T-cell (primary cell): ENCODE data around the gene CEP76. TPM values are rescaled to one million over a fixed set of nuclear protein-coding genes. Genes with fewer than 3 reads are reported as not detected.
"Not testable (repeated sequence)": the region's sequence is repeated elsewhere in the genome, so short reads cannot be mapped to it uniquely, and the experiment has no call there.

ENCODE experiments used
- ATAC-seq, 4 experiments: fragments of 200-7000 bp in 3 of 4; fragments of 150-1000 bp in 1 of 4; cut with Tn5 transposase; replicated peaks in 1 of 4; 1 replicate in 3 of 4; 2 replicates in 1 of 4; pipeline ENCODE4 v1.10.0; 2021; ENCODE audit warnings: moderate library complexity in 3 of 4, mild to moderate bottlenecking in 2 of 4, moderate number of reproducible peaks in 1 of 4
- CTCF ChIA-PET, 2 donors: fragments of 300-600 bp; sonication (Branson Sonifier 250); formaldehyde crosslinking; loops; one replicate each; lab custom pipeline; 2022; ENCODE audit warnings: antibody characterized with exemption in 2 of 2; lab: Charles Lee
- POLR2A ChIA-PET, 2 donors: fragments of 300-600 bp; sonication (Branson Sonifier 250); formaldehyde crosslinking; loops; one replicate each; lab custom pipeline; 2022; ENCODE audit warnings: antibody characterized with exemption in 2 of 2; lab: Charles Lee
- DNase-seq, 35 experiments: peaks; one replicate each; pipeline versions ENCODE4 v3.0.0 to v3.0.0-alpha.2; 2013 to 2023
- H3K27ac ChIP-seq: one replicate; pipeline ENCODE4 v1.5.1; 2013; ENCODE audit warnings: low read length
- H3K27me3 ChIP-seq, 2 experiments: replicated peaks in 1 of 2; 1 replicate in 1 of 2; 2 replicates in 1 of 2; pipeline versions ENCODE4 v1.6.1 to v1.7.0; 2013; ENCODE audit warnings: low read length in 1 of 2, mixed read lengths in 1 of 2; ENCODE audit not compliant: control insufficient read depth in 2 of 2, insufficient read depth in 2 of 2; ENCODE audit errors: extremely low read depth in 1 of 2
- H3K36me3 ChIP-seq, 2 donors: 1 replicate in 1 of 2; 2 replicates in 1 of 2; pipeline versions ENCODE4 v1.6.1 to v1.7.0; 2013; ENCODE audit warnings: low read length in 1 of 2; ENCODE audit not compliant: control insufficient read depth in 2 of 2, insufficient read depth in 1 of 2; ENCODE audit errors: extremely low read depth in 1 of 2
- H3K4me1 ChIP-seq, 2 experiments: 1 replicate in 1 of 2; 2 replicates in 1 of 2; pipeline versions ENCODE4 v1.6.1 to v1.7.0; 2013; ENCODE audit warnings: low read length in 2 of 2, mixed read lengths in 1 of 2; ENCODE audit not compliant: insufficient read depth in 2 of 2, control insufficient read depth in 1 of 2; ENCODE audit errors: extremely low read depth in 1 of 2
- H3K4me3 ChIP-seq, 2 donors: 1 replicate in 1 of 2; 2 replicates in 1 of 2; pipeline versions ENCODE4 v1.5.1 to v1.7.0; 2013; ENCODE audit warnings: mild to moderate bottlenecking in 2 of 2, low read length in 1 of 2, moderate library complexity in 1 of 2; ENCODE audit not compliant: control insufficient read depth in 1 of 2; ENCODE audit errors: extremely low read depth in 1 of 2
- H3K9me3 ChIP-seq: 2 replicates; pipeline ENCODE4 v1.7.0; 2013
- H3K27ac Mint-ChIP-seq, 2 donors: one replicate each; pipeline ENCODE4 v1.8.0; 2020 to 2021; ENCODE audit warnings: mild to moderate bottlenecking in 2 of 2, mixed read lengths in 2 of 2
- H3K27me3 Mint-ChIP-seq, 2 donors: one replicate each; pipeline ENCODE4 v1.8.0; 2021 to 2022; ENCODE audit warnings: mixed read lengths in 2 of 2
- H3K36me3 Mint-ChIP-seq: one replicate; pipeline ENCODE4 v1.8.0; 2021; ENCODE audit warnings: mixed read lengths
- H3K4me1 Mint-ChIP-seq, 3 donors: one replicate each; pipeline ENCODE4 v1.8.0; 2020 to 2022; ENCODE audit warnings: mixed read lengths in 3 of 3, mild to moderate bottlenecking in 1 of 3
- H3K4me3 Mint-ChIP-seq, 3 donors: one replicate each; pipeline ENCODE4 v1.8.0; 2020 to 2022; ENCODE audit warnings: mild to moderate bottlenecking in 3 of 3, mixed read lengths in 3 of 3, moderate library complexity in 3 of 3
- H3K9me3 Mint-ChIP-seq, 3 donors: one replicate each; pipeline ENCODE4 v1.8.0; 2020 to 2022; ENCODE audit warnings: mixed read lengths in 3 of 3
- WGBS: methylation state at CpG from one replicate; pipeline ENCODE4 v1.1.5; 2013; ENCODE audit warnings: missing lambda C conversion rate; ENCODE audit not compliant: insufficient coverage; 5-methylcytosine and 5-hydroxymethylcytosine counted together
- total RNA-seq, 35 experiments: library from RNA in 6 of 35; stranded (reverse) in 6 of 35; fragments of 120-200 nt in 1 of 35; gene quantifications; one replicate each; pipeline versions ENCODE4 v1.2.1 to v1.2.4 and lab custom pipeline; 2013 to 2026

The CEP76 gene
- total RNA-seq, 5 donors from 2014 or later (not counting 1 experiment from before 2014, with no cell fraction given), result 6.8 to 9.7 (median 8.2) TPM

DNA sequence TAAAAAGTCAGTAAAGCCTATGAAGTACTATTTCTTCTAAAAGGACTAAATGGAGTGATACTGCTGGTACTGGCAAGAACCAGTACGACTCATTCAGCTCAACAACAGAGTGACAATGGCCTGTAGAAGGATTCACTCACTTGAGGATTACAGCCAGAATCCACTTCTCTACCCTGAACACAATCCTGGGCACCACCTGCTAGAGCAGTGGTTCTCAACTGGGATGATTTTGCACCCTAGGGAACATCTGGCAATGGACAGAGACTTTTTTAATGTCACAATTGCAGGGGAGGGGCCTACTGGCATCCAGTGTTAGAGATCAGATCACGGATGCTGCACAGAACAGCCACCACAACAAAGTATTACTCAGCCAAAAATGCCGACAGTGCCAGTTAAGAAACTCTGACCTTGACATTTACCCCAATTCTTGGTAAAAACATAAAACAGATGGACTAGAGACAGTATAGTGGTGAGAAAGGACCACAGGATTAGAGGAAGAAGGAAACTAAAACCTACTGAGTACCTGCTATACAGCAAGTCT is 49.6 kb downstream of the CEP76 start:
- Mint-ChIP-seq H3K4me1 (peaks cover 6 to 19% (median 13%) of the 10 kb centered on the region in 3 donors), H3K27ac (no peak overlapping the region), H3K9me3 (no peaks in the 10 kb centered on the region), H3K36me3 (no peaks in the 10 kb centered on the region), H3K4me3 (no peak overlapping the region), H3K27me3 (peaks cover 14 to 16% of the 10 kb centered on the region in 2 donors)
- Histone ChIP-seq H3K4me3 (no peak overlapping the region), H3K27ac (no peak overlapping the region), H3K27me3 (peaks cover 0 to 10% of the 10 kb centered on the region in 2 experiments), H3K4me1 (peaks cover 2 to 4% of the 10 kb centered on the region in 2 experiments), H3K36me3 (no peaks in the 10 kb centered on the region), H3K9me3 (no peaks in the 10 kb centered on the region)
- POLR2A ChIA-PET, result no interaction called here
- no peak for ATAC-seq
- DNase-seq, result no peak
- CTCF ChIA-PET, result no interaction called here
- WGBS, result 6% methylated on average over 2 of the region's 3 CpGs

DNA sequence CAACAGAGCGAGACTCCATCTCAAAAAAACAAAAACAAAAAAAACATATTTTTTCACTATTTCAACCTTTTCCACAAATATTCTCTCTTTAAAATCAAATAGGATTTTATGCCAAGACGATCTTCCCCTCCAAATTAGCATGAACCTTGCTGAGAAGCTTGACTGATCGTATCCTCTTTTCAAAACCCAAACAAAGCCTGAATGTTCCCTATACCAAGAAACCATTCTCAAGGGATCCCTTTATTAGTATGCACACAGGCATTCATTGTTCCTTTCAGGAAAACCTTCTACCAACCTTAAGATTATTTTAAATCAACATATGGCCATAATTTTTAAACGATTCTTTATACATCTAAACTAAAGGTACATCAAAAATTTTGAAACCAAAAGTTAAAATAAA is 50.9 kb downstream of the CEP76 start:
- WGBS, result 77% methylated on average over 2 of the region's 4 CpGs
- H3K27ac ChIP-seq, result no peak overlapping the region
- peaks cover 0 to under 1% of the 10 kb centered on the region in 2 experiments for H3K4me1 ChIP-seq
- Mint-ChIP-seq H3K4me3 (no peak overlapping the region), H3K36me3 (no peaks in the 10 kb centered on the region), H3K27ac (no peak overlapping the region), H3K27me3 (peaks cover 14 to 16% of the 10 kb centered on the region in 2 donors), H3K9me3 (no peaks in the 10 kb centered on the region), H3K4me1 (peaks cover 4 to 16% (median 11%) of the 10 kb centered on the region in 3 donors)
- ChIA-PET POLR2A (no interaction called here), CTCF (no interaction called here)
- ATAC-seq (no peak), DNase-seq (no peak)
- H3K36me3 ChIP-seq, result no peaks in the 10 kb centered on the region
- no peak overlapping the region for H3K4me3 ChIP-seq
- H3K27me3 ChIP-seq, result peaks cover 0 to 10% of the 10 kb centered on the region in 2 experiments
- no peaks in the 10 kb centered on the region for H3K9me3 ChIP-seq

DNA sequence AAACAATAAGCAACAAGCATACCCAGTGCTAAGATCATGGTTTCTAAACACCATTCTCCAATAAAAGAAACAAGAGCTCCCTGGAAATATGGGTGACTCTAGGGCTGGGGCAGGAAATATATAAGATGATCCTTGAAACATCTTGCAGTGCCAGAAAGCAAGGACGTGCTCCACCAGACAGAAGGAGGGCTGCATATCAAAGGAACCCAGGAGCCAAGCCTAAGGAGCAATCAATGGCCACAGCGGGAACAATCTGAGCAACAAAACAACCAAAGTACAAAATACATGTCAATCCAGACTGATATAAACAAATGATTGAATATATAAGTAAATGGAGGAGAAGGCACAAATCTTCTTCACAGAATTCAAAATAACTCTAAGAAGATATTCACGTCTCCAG is 54.8 kb downstream of the CEP76 start:
- H3K4me1 ChIP-seq, result no peaks in the 10 kb centered on the region
- ChIA-PET POLR2A (no interaction called here), CTCF (no interaction called here)
- Mint-ChIP-seq H3K4me3 (no peak overlapping the region), H3K4me1 (peaks cover 0 to 4% (median 0%) of the 10 kb centered on the region in 3 donors), H3K9me3 (no peaks in the 10 kb centered on the region), H3K36me3 (no peaks in the 10 kb centered on the region), H3K27me3 (peaks cover 14 to 18% of the 10 kb centered on the region in 2 donors), H3K27ac (no peak overlapping the region)
- no peak overlapping the region for H3K27ac ChIP-seq
- WGBS, result 67% methylated on average over 1 of the region's 3 CpGs
- H3K36me3 ChIP-seq, result no peaks in the 10 kb centered on the region
- no peak for ATAC-seq
- H3K9me3 ChIP-seq, result no peaks in the 10 kb centered on the region
- H3K27me3 ChIP-seq, result peaks cover 0 to 6% of the 10 kb centered on the region in 2 experiments
- no peak overlapping the region for H3K4me3 ChIP-seq
- no peak for DNase-seq

DNA sequence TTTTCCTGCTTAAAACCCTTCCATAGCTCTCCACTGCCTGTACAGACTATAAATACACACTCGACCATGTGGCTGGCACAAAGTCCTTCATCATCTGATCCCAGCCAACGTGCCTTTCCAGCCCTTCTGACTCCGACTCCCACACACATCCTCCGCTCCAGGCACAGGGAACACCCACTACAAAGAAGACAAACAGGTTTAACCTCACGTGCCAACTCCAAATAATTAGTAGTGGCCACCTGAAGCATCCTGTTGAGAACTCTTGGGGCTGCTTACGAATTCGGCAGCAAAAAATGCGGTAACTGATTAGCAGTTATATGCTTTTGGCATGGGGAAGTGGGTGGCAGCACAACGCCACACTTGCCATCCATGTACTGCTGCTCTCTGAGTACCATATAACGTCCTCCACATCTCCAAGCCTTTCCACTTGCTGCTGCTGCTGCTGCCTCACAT is 56.7 kb downstream of the CEP76 start:
- ChIA-PET CTCF (no interaction called here), POLR2A (no interaction called here)
- H3K27ac ChIP-seq, result no peak overlapping the region
- WGBS, result 77% methylated on average over 7 of the region's 10 CpGs
- Mint-ChIP-seq H3K36me3 (no peaks in the 10 kb centered on the region), H3K27ac (no peak overlapping the region), H3K27me3 (peaks cover 21% of the 10 kb centered on the region in 2 donors), H3K4me1 (no peaks in the 10 kb centered on the region), H3K4me3 (no peak overlapping the region), H3K9me3 (no peaks in the 10 kb centered on the region)
- H3K27me3 ChIP-seq, result peaks cover 0 to 6% of the 10 kb centered on the region in 2 experiments
- H3K4me3 ChIP-seq, result no peak overlapping the region
- no peaks in the 10 kb centered on the region for H3K36me3 ChIP-seq
- ATAC-seq (no peak), DNase-seq (no peak)
- no peaks in the 10 kb centered on the region for H3K9me3 ChIP-seq
- H3K4me1 ChIP-seq, result no peaks in the 10 kb centered on the region

DNA sequence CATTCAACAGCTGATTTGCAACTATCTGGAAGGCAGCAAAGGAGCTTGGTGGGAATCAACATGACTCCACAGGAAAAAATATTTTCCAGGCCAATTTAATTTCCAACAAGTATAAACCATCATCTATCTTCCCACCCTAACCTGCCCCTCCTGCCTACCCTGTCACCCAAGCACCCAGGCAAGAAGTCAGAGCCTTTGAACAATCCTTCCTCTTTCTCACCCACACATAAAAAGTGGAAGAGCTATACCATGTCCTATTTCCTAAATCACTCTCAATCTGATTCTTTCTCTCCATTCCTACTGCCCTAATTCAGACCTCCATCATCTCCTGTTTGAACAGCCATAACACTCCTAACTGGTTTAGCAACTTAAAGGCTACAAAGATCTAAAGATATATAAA is 57.3 kb downstream of the CEP76 start:
- CTCF ChIA-PET, result no interaction called here
- POLR2A ChIA-PET, result no interaction called here

DNA sequence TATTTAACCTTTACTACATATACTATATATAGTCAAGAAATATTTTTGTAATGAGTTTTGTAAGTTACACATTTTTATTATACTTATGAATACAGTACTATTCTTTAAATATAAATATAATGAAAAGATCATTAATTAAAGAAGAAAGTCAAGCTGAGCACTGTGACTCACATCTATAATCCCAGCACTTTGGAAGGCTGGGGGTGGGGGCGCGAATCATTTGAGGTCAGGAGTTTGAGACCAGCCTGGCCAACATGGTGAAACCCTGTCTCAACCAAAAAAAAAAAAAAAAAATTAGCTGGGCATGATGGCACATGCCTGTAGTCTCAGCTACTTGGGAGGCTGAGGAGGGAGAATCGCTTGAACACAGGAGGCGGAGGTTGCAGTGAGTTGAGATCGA is 58.8 kb downstream of the CEP76 start:
- H3K9me3 Mint-ChIP-seq, H3K9me3 ChIP-seq, DNase-seq, H3K4me3 ChIP-seq, H3K4me1 Mint-ChIP-seq, H3K4me3 Mint-ChIP-seq, H3K36me3 Mint-ChIP-seq, H3K4me1 ChIP-seq, ATAC-seq, H3K36me3 ChIP-seq, H3K27ac ChIP-seq, H3K27ac Mint-ChIP-seq, H3K27me3 ChIP-seq: not testable (repeated sequence)
- POLR2A ChIA-PET, result interaction anchor here in 1 of 2 donors (0.5 kb wide), 1 partner anchor 250 kb away, joined by 5 read pairs; no protein-coding TSS in a partner anchor
- peaks cover 23 to 25% of the 10 kb centered on the region in 2 donors for H3K27me3 Mint-ChIP-seq
- no CpG with 5 or more reads among the region's 5 CpGs for WGBS
- CTCF ChIA-PET, result interaction anchor here (0.6 to 0.7 kb wide), 2 partner anchors 14 to 241 kb away, joined by 5 to 6 read pairs; partner anchors contain the start of gene SPIRE1 (in 1 of the 2)

More for the DNA sequence above, 57.3 kb downstream of the CEP76 start:
- no peaks in the 10 kb centered on the region for H3K4me1 Mint-ChIP-seq
- ATAC-seq (no peak), DNase-seq (no peak)
- no peak overlapping the region for H3K27ac Mint-ChIP-seq
- peaks cover 23 to 25% of the 10 kb centered on the region in 2 donors for H3K27me3 Mint-ChIP-seq
- H3K9me3 Mint-ChIP-seq, result no peaks in the 10 kb centered on the region
- H3K36me3 Mint-ChIP-seq, result no peaks in the 10 kb centered on the region
- no peak overlapping the region for H3K4me3 Mint-ChIP-seq
- Histone ChIP-seq H3K27ac (no peak overlapping the region), H3K36me3 (no peaks in the 10 kb centered on the region), H3K4me1 (no peaks in the 10 kb centered on the region), H3K4me3 (no peak overlapping the region), H3K9me3 (no peaks in the 10 kb centered on the region), H3K27me3 (peaks cover 0 to 6% of the 10 kb centered on the region in 2 experiments)
